Esophagus muscularis mucosa (tissue), 4 donors: ENCODE measurements around the gene CHST15. TPM values are rescaled to one million over a fixed set of nuclear protein-coding genes. Genes with fewer than 3 reads are reported as not detected.
"Not testable (repeated sequence)": the region's sequence is repeated elsewhere in the genome, so short reads cannot be mapped to it uniquely, and the experiment has no call there.

Experiments used
- DNase-seq: peaks from one replicate; pipeline ENCODE4 v3.0.0-alpha.2; 2017; ENCODE audit errors: extremely low spot score
- H3K27ac ChIP-seq, 4 donors: fragments of 200-600 bp; sonication (generic); replicated peaks in 1 of 4; 1 replicate in 3 of 4; 2 replicates in 1 of 4; pipeline ENCODE4 v1.5.1; 2016 to 2019; ENCODE audit warnings: mild to moderate bottlenecking in 1 of 4
- H3K27me3 ChIP-seq, 4 donors: fragments of 200-600 bp; sonication (generic); one replicate each; pipeline versions ENCODE4 v1.5.1 to v1.6.0; 2016 to 2019
- H3K36me3 ChIP-seq, 4 donors: fragments of 200-600 bp; sonication (generic); one replicate each; pipeline ENCODE4 v1.5.1; 2016 to 2019
- H3K4me1 ChIP-seq, 4 donors: fragments of 200-600 bp; sonication (generic); one replicate each; pipeline ENCODE4 v1.5.1; 2016 to 2019
- H3K4me3 ChIP-seq, 4 donors: fragments of 200-600 bp; sonication (generic); 1 replicate in 2 of 4; 2 replicates in 2 of 4; pipeline ENCODE4 v1.5.1; 2016 to 2019; ENCODE audit warnings: mild to moderate bottlenecking in 4 of 4, moderate library complexity in 1 of 4
- H3K9me3 ChIP-seq, 4 donors: fragments of 200-600 bp; sonication (generic); 1 replicate in 3 of 4; 2 replicates in 1 of 4; pipeline ENCODE4 v1.5.1; 2016 to 2019
- EP300 ChIP-seq: sonication (generic); formaldehyde crosslinking; IDR thresholded peaks from one replicate; pipeline ENCODE4 v1.6.1; 2017; ENCODE audit warnings: antibody characterized with exemption
- POLR2A ChIP-seq: fragments of 450-650 bp; IDR thresholded peaks from one replicate; pipeline ENCODE4 v1.6.1; 2017; ENCODE audit warnings: antibody characterized with exemption, moderate library complexity, mild to moderate bottlenecking, low read depth
- POLR2AphosphoS5 ChIP-seq, 2 donors: sonication (generic); formaldehyde crosslinking; IDR thresholded peaks; one replicate each; pipeline ENCODE4 v1.6.1; 2017; ENCODE audit warnings: antibody characterized with exemption in 2 of 2
- WGBS: methylation state at CpG from one replicate; pipeline ENCODE4 v1.1.5; 2018; 5-methylcytosine and 5-hydroxymethylcytosine counted together
- intact Hi-C: fragments of 100-400 bp; cut with DNase I; formaldehyde crosslinking; loops from one replicate; pipeline ENCODE4 v1.15.1; 2023
- total RNA-seq, 4 donors: library from RNA; depleted of rRNA; stranded (reverse); fragments of >200 nt; gene quantifications; one replicate each; pipeline versions ENCODE4 v1.1.0 to v1.2.1, GENCODE V29; 2016
- TF ChIP-seq, protein P1 (sequence below), 3 experiments: fragments of 200-600 bp in 2 of 3; fragments of 450-650 bp in 1 of 3; sonication (generic) in 2 of 3; IDR thresholded peaks; one replicate each; pipeline ENCODE4 v1.5.1; 2017 to 2019; ENCODE audit warnings: antibody characterized with exemption in 3 of 3, mild to moderate bottlenecking in 2 of 3, moderate library complexity in 1 of 3

The CHST15 gene
- total RNA-seq, 4 donors from 2014 or later, result 48.2 to 76.1 (median 62.5) TPM

DNA sequence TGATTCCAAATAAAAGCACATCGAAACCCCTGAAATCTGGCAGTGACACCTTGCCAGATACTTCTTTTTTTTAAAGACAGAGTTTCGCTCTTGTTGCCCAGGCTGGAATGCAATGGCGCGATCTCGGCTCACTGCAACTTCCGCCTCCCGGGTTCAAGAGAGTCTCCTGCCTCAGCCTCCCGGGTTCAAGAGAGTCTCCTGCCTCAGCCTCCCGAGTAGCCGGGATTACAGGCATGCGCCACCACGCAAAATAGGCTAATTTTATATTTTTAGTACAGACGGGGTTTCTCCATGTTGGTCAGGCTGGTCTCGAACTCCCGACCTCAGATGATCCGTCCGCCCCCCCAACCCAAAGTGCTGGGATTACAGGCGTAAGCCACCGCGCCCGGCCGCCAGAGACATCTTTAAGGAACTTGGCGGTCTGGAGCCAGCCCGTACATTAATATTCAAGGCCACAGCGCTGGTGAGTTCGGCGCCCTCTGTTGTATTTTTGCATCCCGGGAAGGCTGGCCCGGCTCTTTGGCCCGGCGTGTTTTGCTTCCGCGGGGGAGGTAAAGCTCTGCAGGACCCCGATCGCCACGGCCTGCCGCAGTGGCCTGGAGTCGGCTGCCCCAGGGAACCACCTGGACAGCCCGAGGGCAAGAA is 498 bp upstream of the CHST15 start:
- intact Hi-C loops, H3K9me3 ChIP-seq, H3K27me3 ChIP-seq, DNase-seq, H3K36me3 ChIP-seq: not testable (repeated sequence)
- Histone ChIP-seq H3K4me1 (peaks cover 17 to 73% (median 66%) of the 10 kb centered on the region in 4 donors), H3K27ac (peak overlapping the region; percentile 93 to 96 (median 96)), H3K4me3 (peak overlapping the region; percentile 77 to 87 (median 80))
- TF ChIP-seq, protein P1, sequence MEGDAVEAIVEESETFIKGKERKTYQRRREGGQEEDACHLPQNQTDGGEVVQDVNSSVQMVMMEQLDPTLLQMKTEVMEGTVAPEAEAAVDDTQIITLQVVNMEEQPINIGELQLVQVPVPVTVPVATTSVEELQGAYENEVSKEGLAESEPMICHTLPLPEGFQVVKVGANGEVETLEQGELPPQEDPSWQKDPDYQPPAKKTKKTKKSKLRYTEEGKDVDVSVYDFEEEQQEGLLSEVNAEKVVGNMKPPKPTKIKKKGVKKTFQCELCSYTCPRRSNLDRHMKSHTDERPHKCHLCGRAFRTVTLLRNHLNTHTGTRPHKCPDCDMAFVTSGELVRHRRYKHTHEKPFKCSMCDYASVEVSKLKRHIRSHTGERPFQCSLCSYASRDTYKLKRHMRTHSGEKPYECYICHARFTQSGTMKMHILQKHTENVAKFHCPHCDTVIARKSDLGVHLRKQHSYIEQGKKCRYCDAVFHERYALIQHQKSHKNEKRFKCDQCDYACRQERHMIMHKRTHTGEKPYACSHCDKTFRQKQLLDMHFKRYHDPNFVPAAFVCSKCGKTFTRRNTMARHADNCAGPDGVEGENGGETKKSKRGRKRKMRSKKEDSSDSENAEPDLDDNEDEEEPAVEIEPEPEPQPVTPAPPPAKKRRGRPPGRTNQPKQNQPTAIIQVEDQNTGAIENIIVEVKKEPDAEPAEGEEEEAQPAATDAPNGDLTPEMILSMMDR (IDR thresholded peaks at IDR 0.05), result peak in 2 of 3 experiments; percentile 18 to 22
- WGBS, result 5% methylated on average over 39 of the region's 39 CpGs

DNA sequence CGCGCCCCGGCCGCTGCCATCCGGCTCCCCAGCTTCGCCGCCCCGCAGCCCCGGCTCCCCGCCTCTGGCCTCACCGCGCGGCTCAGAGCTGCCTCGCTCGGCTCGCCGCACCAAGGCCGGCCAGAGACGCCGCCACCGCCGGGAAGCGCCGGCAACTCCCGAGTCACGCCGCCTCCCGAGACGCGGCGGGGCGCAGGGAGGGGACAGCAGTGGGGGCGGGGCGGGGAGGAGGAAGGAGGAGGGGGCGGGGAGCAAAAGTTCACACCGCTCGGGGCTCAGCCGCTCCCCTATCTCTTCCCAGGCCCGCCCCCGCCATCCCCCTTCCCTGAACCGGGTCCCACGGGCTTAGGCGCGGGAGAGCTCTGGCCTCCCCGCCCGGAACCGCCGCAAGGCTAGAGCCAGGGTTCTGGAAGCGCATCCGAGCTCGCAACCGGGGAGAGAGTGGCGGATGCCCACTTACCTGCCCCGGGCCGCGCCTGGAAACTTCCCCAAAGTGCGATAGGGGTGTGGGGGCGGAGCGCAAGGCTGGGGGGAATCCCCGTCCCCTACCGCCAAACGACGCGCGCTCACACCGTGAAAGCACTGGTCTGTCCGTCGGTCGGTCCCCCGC is 1.0 kb downstream of the CHST15 start:
- intact Hi-C loops, result no loop called here
- DNase-seq, result no peak
- 1% methylated on average over 16 of the region's 70 CpGs for WGBS

DNA sequence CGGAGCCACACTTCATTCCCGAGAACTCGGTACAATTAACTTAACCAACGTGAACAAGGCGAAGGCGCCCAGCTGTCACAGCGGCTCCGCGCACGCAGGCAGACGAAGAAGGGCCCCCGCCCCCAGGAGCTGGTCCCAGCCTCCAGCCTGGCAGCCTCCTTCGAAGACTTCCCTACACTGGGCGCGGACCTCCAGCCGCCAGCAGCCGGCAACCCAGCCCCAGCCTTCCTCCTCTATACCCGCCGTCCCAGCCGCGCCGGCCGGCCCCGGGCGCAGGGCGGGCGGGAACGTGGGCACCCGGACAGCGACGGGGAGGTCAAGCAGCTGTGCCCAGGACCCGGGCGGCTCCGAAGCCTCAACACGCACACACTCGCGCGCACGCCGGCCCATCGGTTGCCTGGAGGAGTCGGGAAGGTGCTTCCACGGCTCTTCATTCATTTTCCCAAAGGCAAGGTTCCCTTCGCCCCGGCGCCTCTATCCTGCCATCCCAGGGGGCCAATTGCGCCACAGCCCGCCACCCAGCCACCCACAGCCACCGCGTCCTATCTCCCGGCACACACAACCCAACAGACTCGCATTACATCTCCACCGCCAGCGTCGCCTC is 1.6 kb downstream of the CHST15 start:
- intact Hi-C loops, result loop anchor here (2.0 kb wide), 1 partner anchor 91 kb away; no protein-coding TSS in a partner anchor
- no peaks in the 10 kb centered on the region for H3K27me3 ChIP-seq
- DNase-seq, result no peak
- 5% methylated on average over 8 of the region's 55 CpGs for WGBS
- no peaks in the 10 kb centered on the region for H3K36me3 ChIP-seq
- peaks cover 17 to 85% (median 78%) of the 10 kb centered on the region in 4 donors for H3K4me1 ChIP-seq
- H3K4me3 ChIP-seq, result peak overlapping the region; percentile 77 to 87 (median 80)
- peak overlapping the region; percentile 93 to 96 (median 96) for H3K27ac ChIP-seq
- H3K9me3 ChIP-seq, result no peaks in the 10 kb centered on the region
- TF ChIP-seq, protein P1 (IDR thresholded peaks at IDR 0.05), result no peak
- TF ChIP-seq POLR2AphosphoS5 (IDR thresholded peaks at IDR 0.05), result peak; percentile 51 to 71

More for the DNA sequence above, 1.0 kb downstream of the CHST15 start:
- Histone ChIP-seq H3K27me3 (no peaks in the 10 kb centered on the region), H3K36me3 (no peaks in the 10 kb centered on the region), H3K4me1 (peaks cover 17 to 81% (median 74%) of the 10 kb centered on the region in 4 donors), H3K9me3 (no peaks in the 10 kb centered on the region), H3K4me3 (peak overlapping the region; percentile 77 to 87 (median 80)), H3K27ac (peak overlapping the region; percentile 93 to 96 (median 96))
- TF ChIP-seq POLR2AphosphoS5 (IDR thresholded peaks at IDR 0.05) (peak in 1 of 2 donors; percentile 51), EP300 (no peak), POLR2A (no peak)
- TF ChIP-seq, protein P1 (IDR thresholded peaks at IDR 0.05), result no peak

DNA sequence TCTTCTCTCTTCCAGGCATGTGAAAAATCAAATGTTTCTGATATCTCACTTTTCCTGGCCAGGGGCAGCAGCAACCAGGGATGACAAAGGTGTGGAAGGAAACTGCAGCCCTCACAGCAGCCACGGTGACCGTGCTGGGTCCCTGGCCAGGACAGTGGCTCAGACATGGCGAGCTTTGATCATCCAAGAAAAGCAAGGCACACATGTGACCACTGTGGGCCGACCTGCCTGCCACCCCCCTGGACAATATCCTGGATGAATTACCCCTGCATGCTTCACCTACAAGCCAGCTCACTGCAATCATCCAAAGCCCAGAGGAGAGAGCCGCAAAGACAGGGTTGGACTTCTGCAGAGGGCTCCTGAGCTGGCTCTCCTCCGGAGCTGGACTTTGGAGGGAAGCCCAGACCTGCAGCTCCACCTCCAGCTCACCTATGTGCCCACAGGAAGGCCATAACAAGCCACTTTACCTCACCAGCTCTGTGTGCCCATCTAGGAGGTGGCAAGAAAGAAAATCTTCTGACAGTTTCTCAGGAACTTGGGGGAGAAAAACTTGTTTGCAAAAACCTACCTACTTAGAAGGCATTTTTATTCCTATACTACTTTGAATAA is 2.7 kb downstream of the CHST15 start:
- Histone ChIP-seq H3K27me3 (no peaks in the 10 kb centered on the region), H3K4me1 (peaks cover 17 to 94% (median 88%) of the 10 kb centered on the region in 4 donors), H3K4me3 (peak overlapping the region; percentile 77 to 87 (median 80)), H3K36me3 (no peaks in the 10 kb centered on the region), H3K27ac (peak overlapping the region; percentile 93 to 96 (median 96)), H3K9me3 (no peaks in the 10 kb centered on the region)
- intact Hi-C loops, result loop anchor here (2.0 kb wide), 1 partner anchor 90 kb away; no protein-coding TSS in a partner anchor
- no peak for TF ChIP-seq POLR2A
- TF ChIP-seq POLR2AphosphoS5 (IDR thresholded peaks at IDR 0.05), result no peak
- TF ChIP-seq, protein P1 (IDR thresholded peaks at IDR 0.05), result no peak
- TF ChIP-seq EP300, result no peak
- WGBS, result 27% methylated on average over 5 of the region's 6 CpGs
- no peak for DNase-seq
